SJCRH30 (cell line): Measurements from ENCODE around the gene PARN. TPM values are rescaled to one million over a fixed set of nuclear protein-coding genes. Genes with fewer than 3 reads are reported as not detected.
"Not testable (repeated sequence)": the region's sequence is repeated elsewhere in the genome, so short reads cannot be mapped to it uniquely, and the experiment has no call there.

ENCODE experiments used
- DNase-seq, 2 experiments: peaks; one replicate each; pipeline ENCODE4 v3.0.0-alpha.2; 2015 to 2020
- H3K27ac ChIP-seq: fragments of 250-450 bp; sonication (Bioruptor Pico); 2 replicates; pipeline ENCODE4 v1.5.1; 2020; ENCODE audit warnings: mild to moderate bottlenecking, moderate library complexity
- H3K27me3 ChIP-seq: fragments of 250-450 bp; sonication (Bioruptor Pico); 2 replicates; pipeline ENCODE4 v1.5.1; 2020; ENCODE audit warnings: mild to moderate bottlenecking, moderate library complexity
- H3K36me3 ChIP-seq: fragments of 250-450 bp; sonication (Bioruptor Pico); 2 replicates; pipeline ENCODE4 v1.5.1; 2020; ENCODE audit warnings: mild to moderate bottlenecking, moderate library complexity
- H3K4me1 ChIP-seq: fragments of 250-450 bp; sonication (Bioruptor Pico); 2 replicates; pipeline ENCODE4 v1.5.1; 2020; ENCODE audit warnings: mild to moderate bottlenecking, moderate library complexity
- H3K4me3 ChIP-seq: fragments of 250-450 bp; sonication (Bioruptor Pico); 2 replicates; pipeline ENCODE4 v1.5.1; 2020; ENCODE audit warnings: mild to moderate bottlenecking, moderate library complexity
- H3K9me3 ChIP-seq: fragments of 250-450 bp; sonication (Bioruptor Pico); replicated peaks from 2 replicates; pipeline ENCODE4 v1.5.1; 2020; ENCODE audit warnings: mild to moderate bottlenecking, moderate library complexity
- total RNA-seq: library from RNA; depleted of rRNA; stranded (reverse); fragments of >200 nt; shearing (Covaris generic); gene quantifications from 2 replicates; pipeline ENCODE4 v1.2.3, GENCODE V29; 2014

PARN gene
- total RNA-seq, 1 experiment from 2014 or later: 31.0 TPM

GRCh38 chr16:14401711-14402061 is 228.4 kb downstream of the PARN start:
- Histone ChIP-seq H3K4me3 (peak overlapping the region; percentile 31), H3K4me1 (peaks cover 19% of the 10 kb centered on the region), H3K27ac (peak overlapping the region; percentile 97)
- not testable (repeated sequence) for H3K27me3 ChIP-seq, H3K36me3 ChIP-seq, H3K9me3 ChIP-seq
- DNase-seq: peak; percentile 77 to 81

- Histone ChIP-seq H3K4me1 (peaks cover 16% of the 10 kb centered on the region; the same call in 1 of the 2 replicates), H3K27ac (peak overlapping the region; percentile 97)
These were observed 228.9 kb downstream of the PARN start for GRCh38 chr16:14400978-14401710.

DNA sequence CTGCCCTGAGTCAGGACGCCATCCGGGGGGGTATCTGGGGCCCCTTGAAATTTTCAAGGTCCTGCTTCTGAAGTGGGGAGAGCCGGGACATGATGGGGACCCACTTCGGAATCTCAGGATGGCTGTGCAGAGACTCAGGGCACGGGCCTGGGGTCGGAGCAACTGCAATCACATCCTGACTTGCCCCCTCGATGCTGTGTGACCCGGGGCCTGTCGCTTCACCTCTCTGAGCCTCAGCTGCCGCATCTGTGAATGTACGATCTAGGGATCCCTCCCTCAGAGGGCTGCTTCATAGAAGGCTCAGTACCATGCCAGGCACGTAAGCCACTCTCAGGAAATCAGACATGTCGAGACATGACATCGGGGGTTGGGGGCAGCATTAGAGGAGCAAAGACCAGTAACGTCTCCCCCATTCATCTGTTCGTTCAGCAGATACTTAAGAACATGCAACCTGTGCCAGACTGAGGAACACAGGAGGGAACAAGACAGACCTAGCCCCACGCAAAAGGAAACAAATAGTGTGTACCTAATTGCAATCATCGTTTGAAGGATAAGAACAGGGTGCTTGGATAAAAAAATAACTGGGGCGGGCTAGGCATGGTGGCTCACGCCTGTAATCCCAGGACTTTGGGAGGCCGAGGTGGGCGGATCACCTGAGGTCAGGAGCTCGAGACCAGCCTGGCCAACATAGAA is 229.6 kb downstream of the PARN start:
- no peaks in the 10 kb centered on the region for H3K27me3 ChIP-seq
- peak overlapping the region; percentile 28 for H3K4me3 ChIP-seq
- no peaks in the 10 kb centered on the region for H3K9me3 ChIP-seq
- H3K27ac ChIP-seq: peak overlapping the region; percentile 97
- H3K36me3 ChIP-seq: no peaks in the 10 kb centered on the region
- DNase-seq: peak; percentile 24 to 41
- peaks cover 16% of the 10 kb centered on the region; the same call in 1 of the 2 replicates for H3K4me1 ChIP-seq

More at GRCh38 chr16:14400978-14401710, 228.9 kb downstream of the PARN start:
- H3K4me3 ChIP-seq: peak overlapping the region; percentile 31
- H3K36me3 ChIP-seq, H3K27me3 ChIP-seq, H3K9me3 ChIP-seq: not testable (repeated sequence)
- peak; percentile 64 to 75 for DNase-seq

DNA sequence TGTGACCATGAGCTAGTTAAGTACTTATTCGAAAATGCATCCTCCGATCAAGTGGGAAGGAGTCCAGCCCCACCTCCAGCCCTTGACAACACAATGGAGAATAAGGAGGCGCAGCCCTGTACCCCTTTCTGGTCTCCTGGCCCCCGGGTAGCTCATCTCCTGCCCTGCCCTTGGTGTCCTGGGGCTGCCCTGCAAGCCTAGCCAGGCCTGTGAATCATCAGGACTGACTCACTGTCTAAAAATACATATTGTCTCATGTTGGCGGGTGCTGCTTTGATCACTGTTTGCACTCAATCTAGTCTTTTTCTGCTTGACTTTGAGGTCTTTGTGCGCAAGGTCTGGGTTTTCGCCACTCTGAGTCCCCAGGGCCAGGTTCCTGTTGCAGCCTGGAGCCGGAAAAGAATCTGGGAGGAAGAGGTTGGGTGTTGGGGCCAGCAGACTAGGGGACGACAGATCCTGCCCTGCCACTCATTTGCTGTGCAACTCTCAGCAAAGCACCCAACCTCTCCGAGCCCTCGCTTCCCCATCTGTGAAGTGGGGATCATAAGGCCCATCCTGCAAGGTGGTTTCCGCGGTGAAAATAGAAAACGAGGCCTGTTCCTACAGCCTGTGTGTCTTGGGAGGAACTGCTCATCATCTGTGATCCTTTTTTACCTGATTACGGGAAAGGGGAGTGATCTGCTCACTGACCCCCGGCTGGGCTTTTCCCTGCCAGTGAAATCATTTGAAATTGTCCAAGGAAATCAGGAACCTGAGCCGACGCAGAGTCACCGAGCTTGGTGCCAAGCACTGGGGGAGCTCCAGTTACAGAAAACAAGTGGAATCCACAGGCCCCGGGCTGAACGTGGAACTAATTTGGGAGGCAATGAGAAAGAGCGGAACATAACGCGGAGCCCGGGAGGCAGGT is 230.4 kb downstream of the PARN start:
- H3K4me3 ChIP-seq: peak overlapping the region; percentile 28
- H3K9me3 ChIP-seq: no peaks in the 10 kb centered on the region
- peak overlapping the region; percentile 97 for H3K27ac ChIP-seq
- H3K27me3 ChIP-seq: no peaks in the 10 kb centered on the region
- peak; percentile 85 to 90 for DNase-seq
- H3K4me1 ChIP-seq: peaks cover 16% of the 10 kb centered on the region; the same call in 1 of the 2 replicates
- H3K36me3 ChIP-seq: no peaks in the 10 kb centered on the region

- Histone ChIP-seq H3K36me3 (no peaks in the 10 kb centered on the region), H3K4me1 (peaks cover 16% of the 10 kb centered on the region; the same call in 1 of the 2 replicates), H3K9me3 (no peaks in the 10 kb centered on the region), H3K27ac (peak overlapping the region; percentile 97; the same call in 1 of the 2 replicates), H3K4me3 (no peak overlapping the region), H3K27me3 (no peaks in the 10 kb centered on the region)
- DNase-seq: no peak
These were observed 231.9 kb downstream of the PARN start for GRCh38 chr16:14398014-14398717.

- H3K27ac ChIP-seq, H3K9me3 ChIP-seq, DNase-seq, H3K4me3 ChIP-seq, H3K36me3 ChIP-seq, H3K27me3 ChIP-seq: not testable (repeated sequence)
- H3K4me1 ChIP-seq: peaks cover 12% of the 10 kb centered on the region; the same call in 1 of the 2 replicates
These were observed 234.3 kb downstream of the PARN start for GRCh38 chr16:14395710-14396304.

- no peaks in the 10 kb centered on the region for H3K27me3 ChIP-seq
These were observed 235.2 kb downstream of the PARN start for GRCh38 chr16:14394834-14395233.

DNA sequence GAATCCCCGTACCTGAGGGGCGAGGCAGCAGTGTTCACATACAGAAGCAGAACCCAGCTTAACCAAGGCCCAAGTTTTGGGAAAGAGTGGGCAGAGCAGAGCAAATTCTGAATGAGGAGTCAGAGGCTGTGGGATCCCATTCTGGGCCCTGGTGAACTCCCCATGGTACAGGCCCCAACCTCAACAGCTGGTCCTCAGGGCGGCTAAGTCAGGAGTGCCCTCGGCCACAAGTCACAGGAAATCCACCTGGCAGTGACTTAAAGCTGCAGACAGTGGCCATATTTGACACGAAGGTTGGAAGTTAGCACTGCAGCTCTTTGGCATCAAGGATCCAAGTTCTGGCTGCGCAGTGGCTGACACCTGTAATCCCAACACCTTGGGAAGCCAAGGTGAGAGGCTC is 237.1 kb downstream of the PARN start:
- Histone ChIP-seq H3K27ac (no peak overlapping the region), H3K27me3 (no peaks in the 10 kb centered on the region), H3K9me3 (no peaks in the 10 kb centered on the region), H3K36me3 (no peaks in the 10 kb centered on the region), H3K4me1 (0 out of 2 replicates have a peak, but pooled peaks cover 2% of the 10 kb centered on the region), H3K4me3 (no peak overlapping the region)
- DNase-seq: peak in 1 of 2 experiments; percentile 47

More at GRCh38 chr16:14394834-14395233, 235.2 kb downstream of the PARN start:
- Histone ChIP-seq H3K4me1 (peaks cover 8% of the 10 kb centered on the region; the same call in 1 of the 2 replicates), H3K27ac (no peak overlapping the region), H3K36me3 (no peaks in the 10 kb centered on the region), H3K9me3 (no peaks in the 10 kb centered on the region), H3K4me3 (no peak overlapping the region)
- no peak for DNase-seq

- no peak for DNase-seq
- 0 out of 2 replicates have a peak, but pooled peaks cover 2% of the 10 kb centered on the region for H3K9me3 ChIP-seq
- H3K4me3 ChIP-seq: no peak overlapping the region
- no peaks in the 10 kb centered on the region for H3K27me3 ChIP-seq
- no peaks in the 10 kb centered on the region for H3K36me3 ChIP-seq
- no peak overlapping the region for H3K27ac ChIP-seq
- no peaks in the 10 kb centered on the region for H3K4me1 ChIP-seq
These were observed 240.7 kb downstream of the PARN start for GRCh38 chr16:14389359-14389758.

DNA sequence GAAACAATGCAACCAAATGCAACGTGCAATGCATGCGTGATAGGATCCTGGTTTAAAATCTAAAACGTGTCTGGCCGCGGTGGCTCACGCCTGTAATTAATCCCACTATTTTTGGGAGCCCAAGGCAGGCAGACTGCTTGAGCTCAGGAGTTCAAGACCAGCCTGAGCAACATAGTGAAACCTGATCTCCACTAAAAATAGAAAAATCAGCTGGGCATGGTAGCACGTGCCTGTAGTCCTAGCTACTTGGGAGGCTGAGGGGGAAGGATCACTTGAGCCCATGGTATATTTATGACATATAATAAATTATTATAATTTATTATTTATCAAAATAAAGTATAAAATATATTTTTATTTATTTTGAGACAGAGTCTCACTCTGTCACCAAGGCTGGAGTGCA is 241.8 kb downstream of the PARN start:
- Histone ChIP-seq H3K27ac (no peak overlapping the region), H3K4me1 (no peaks in the 10 kb centered on the region), H3K27me3 (no peaks in the 10 kb centered on the region), H3K36me3 (no peaks in the 10 kb centered on the region), H3K4me3 (no peak overlapping the region), H3K9me3 (0 out of 2 replicates have a peak, but pooled peaks cover 2% of the 10 kb centered on the region)
- DNase-seq: no peak

DNA sequence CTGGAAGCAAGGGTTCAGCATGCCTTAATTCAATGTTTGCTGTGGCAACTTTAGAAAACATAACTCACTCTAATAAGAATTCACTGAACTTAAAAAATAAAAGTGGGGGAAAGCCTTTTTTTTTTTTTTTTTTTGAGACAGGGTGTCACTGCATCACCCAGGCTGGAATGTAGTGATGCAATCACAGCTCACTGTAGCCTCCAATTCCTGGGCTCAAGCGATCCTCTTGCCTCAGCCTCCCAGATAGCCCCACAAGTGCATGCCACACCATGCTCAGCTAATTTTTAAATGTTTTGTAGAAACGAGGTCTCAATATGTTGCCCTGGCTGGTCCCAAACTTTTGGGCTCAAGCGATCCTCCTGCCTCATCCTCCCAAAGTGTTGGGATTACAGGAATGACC is 243.9 kb downstream of the PARN start:
- H3K4me3 ChIP-seq: no peak overlapping the region
- H3K27ac ChIP-seq: no peak overlapping the region
- no peaks in the 10 kb centered on the region for H3K27me3 ChIP-seq
- H3K9me3 ChIP-seq: 0 out of 2 replicates have a peak, but pooled peaks cover 2% of the 10 kb centered on the region
- H3K4me1 ChIP-seq: no peaks in the 10 kb centered on the region
- H3K36me3 ChIP-seq: no peaks in the 10 kb centered on the region
- DNase-seq: no peak
